ENCODE measurements around the gene ECE1. TPM values are rescaled to one million over a fixed set of nuclear protein-coding genes. Genes with fewer than 3 reads are reported as not detected.
A peak's percentile ranks its signal among the peaks of the same experiment; 100 is the strongest.

Gene ECE1
- total RNA-seq, 4 donors from 2014 or later: 68.3 to 94.7 (median 69.9) TPM

- H3K27ac ChIP-seq: peak overlapping the region in 3 of 4 donors; percentile 76 to 82 (median 78)
- no peaks in the 10 kb centered on the region for H3K36me3 ChIP-seq
- 78 to 100% methylated on average over 1 to 5 of the region's 7 CpGs for WGBS, 2 donors (ENCODE audit: low coverage in 1 of 2)
- peaks cover 0 to 95% (median 50%) of the 10 kb centered on the region in 3 donors for H3K4me1 ChIP-seq
- ATAC-seq: no peak
- no peaks in the 10 kb centered on the region for H3K27me3 ChIP-seq
- H3K4me3 ChIP-seq: no peak overlapping the region
- H3K9me3 ChIP-seq: no peaks in the 10 kb centered on the region
- TF ChIP-seq POLR2AphosphoS5 (IDR thresholded peaks at IDR 0.05) (no peak), POLR2A (IDR thresholded peaks at IDR 0.05) (no peak), CTCF (IDR thresholded peaks at IDR 0.05) (no peak), EP300 (IDR thresholded peaks at IDR 0.05) (no peak)
Observed at GRCh38 chr1:21307210-21307609, 16.9 kb upstream of the ECE1 start.

- Histone ChIP-seq H3K27ac (peak overlapping the region in 3 of 4 donors; percentile 6 to 43 (median 14)), H3K4me3 (no peak overlapping the region), H3K9me3 (no peaks in the 10 kb centered on the region), H3K4me1 (peaks cover 0 to 86% (median 46%) of the 10 kb centered on the region in 3 donors), H3K36me3 (no peaks in the 10 kb centered on the region), H3K27me3 (no peaks in the 10 kb centered on the region)
- no peak for TF ChIP-seq EP300 (IDR thresholded peaks at IDR 0.05)
- TF ChIP-seq POLR2AphosphoS5 (IDR thresholded peaks at IDR 0.05): no peak
- TF ChIP-seq POLR2A (IDR thresholded peaks at IDR 0.05): no peak
- no peak for TF ChIP-seq CTCF (IDR thresholded peaks at IDR 0.05)
- 89 to 91% methylated on average over 1 of the region's 1 CpG for WGBS, 2 donors (ENCODE audit: low coverage in 1 of 2)
- ATAC-seq: no peak
Observed at GRCh38 chr1:21305900-21306189, 15.6 kb upstream of the ECE1 start.

GRCh38 chr1:21305155-21305899 lies 15.1 kb upstream of the ECE1 start:
- TF ChIP-seq POLR2A (IDR thresholded peaks at IDR 0.05) (no peak), POLR2AphosphoS5 (IDR thresholded peaks at IDR 0.05) (no peak), CTCF (IDR thresholded peaks at IDR 0.05) (no peak), EP300 (IDR thresholded peaks at IDR 0.05) (no peak)
- H3K27me3 ChIP-seq: no peaks in the 10 kb centered on the region
- peak overlapping the region in 3 of 4 donors; percentile 6 to 43 (median 14) for H3K27ac ChIP-seq
- H3K4me3 ChIP-seq: no peak overlapping the region
- ATAC-seq: no peak
- 68 to 71% methylated on average over 10 to 14 of the region's 16 CpGs for WGBS, 2 donors (ENCODE audit: low coverage in 1 of 2)
- no peaks in the 10 kb centered on the region for H3K9me3 ChIP-seq
- H3K36me3 ChIP-seq: no peaks in the 10 kb centered on the region
- H3K4me1 ChIP-seq: peaks cover 0 to 86% (median 42%) of the 10 kb centered on the region in 3 donors

- H3K4me3 ChIP-seq: no peak overlapping the region
- H3K9me3 ChIP-seq: no peaks in the 10 kb centered on the region
- no peaks in the 10 kb centered on the region for H3K27me3 ChIP-seq
- TF ChIP-seq POLR2AphosphoS5 (IDR thresholded peaks at IDR 0.05) (no peak), CTCF (IDR thresholded peaks at IDR 0.05) (no peak), POLR2A (IDR thresholded peaks at IDR 0.05) (no peak), EP300 (IDR thresholded peaks at IDR 0.05) (no peak)
- WGBS, 2 donors (ENCODE audit: low coverage in 1 of 2): 53 to 80% methylated on average over 1 to 2 of the region's 2 CpGs
- peaks cover 0 to 82% (median 41%) of the 10 kb centered on the region in 3 donors for H3K4me1 ChIP-seq
- no peak for ATAC-seq
- H3K27ac ChIP-seq: no peak overlapping the region
- no peaks in the 10 kb centered on the region for H3K36me3 ChIP-seq
Observed at GRCh38 chr1:21304488-21304887, 14.2 kb upstream of the ECE1 start.
